ENCODE data around the gene BAK1. TPM values are rescaled to one million over a fixed set of nuclear protein-coding genes. Genes with fewer than 3 reads are reported as not detected.

BAK1 gene
- total RNA-seq, 1 donor from 2014 or later: 19.2 TPM

GRCh38 chr6:33620158-33620855 is 40.2 kb upstream of the BAK1 start:
- TF ChIP-seq CTCF (IDR thresholded peaks at IDR 0.05): no peak
- TF ChIP-seq POLR2AphosphoS5 (IDR thresholded peaks at IDR 0.05; ENCODE audit: insufficient read depth in 1 of 2, low read depth in 1 of 2): peak in 1 of 2 donors; percentile 76
- TF ChIP-seq POLR2A (IDR thresholded peaks at IDR 0.05): peak in 1 of 2 donors; percentile 7
- DNase-seq (ENCODE audit: extremely low spot score in 2 of 2): no peak

DNA sequence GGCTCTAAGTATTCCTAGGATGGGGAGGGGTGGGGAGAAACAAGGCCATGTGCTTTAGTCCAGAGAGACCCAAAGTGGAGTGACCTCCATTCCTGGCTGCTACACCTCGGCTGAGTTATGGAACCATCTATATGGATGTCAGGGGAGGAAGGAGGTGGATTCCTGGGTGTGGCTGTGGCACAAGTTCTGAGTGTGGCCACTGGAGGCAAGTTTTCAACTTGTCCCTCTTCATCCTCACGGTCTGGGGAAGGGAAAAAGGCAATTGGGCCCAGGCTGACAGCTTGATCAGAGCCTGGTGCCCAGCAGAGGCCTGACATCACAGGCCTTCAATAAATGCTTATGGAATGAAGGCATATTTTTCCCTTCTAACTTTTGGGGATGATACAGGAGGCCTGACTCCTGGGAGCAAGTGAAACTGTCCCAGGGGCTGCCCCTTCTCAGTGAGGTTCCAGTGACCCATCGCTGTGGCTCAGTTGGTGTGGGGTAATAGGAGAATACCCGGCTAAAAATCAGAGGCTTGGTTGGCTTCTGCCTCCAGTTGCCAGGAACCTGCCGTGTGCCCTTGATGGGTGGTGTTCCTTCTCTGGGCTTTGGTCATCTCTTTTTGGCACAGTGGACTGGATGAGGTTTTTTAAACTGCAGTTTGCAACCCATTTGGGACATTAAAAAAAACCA is 39.2 kb upstream of the BAK1 start:
- intact Hi-C loops (cut with DNase I): no loop called here
- no peaks in the 10 kb centered on the region for H3K9me3 ChIP-seq
- no peak for TF ChIP-seq CTCF (IDR thresholded peaks at IDR 0.05)
- no peak for TF ChIP-seq POLR2A (IDR thresholded peaks at IDR 0.05)
- no peak for TF ChIP-seq POLR2AphosphoS5 (IDR thresholded peaks at IDR 0.05; ENCODE audit: insufficient read depth in 1 of 2, low read depth in 1 of 2)
- H3K4me1 ChIP-seq: peaks cover 44% of the 10 kb centered on the region
- H3K27ac ChIP-seq: peak overlapping the region; percentile 92
- H3K27me3 ChIP-seq: no peaks in the 10 kb centered on the region
- no peak for DNase-seq (ENCODE audit: extremely low spot score in 2 of 2)
- H3K4me3 ChIP-seq: no peak overlapping the region
- no peaks in the 10 kb centered on the region for H3K36me3 ChIP-seq

More at GRCh38 chr6:33620158-33620855, 40.2 kb upstream of the BAK1 start:
- Histone ChIP-seq H3K27ac (peak overlapping the region; percentile 92), H3K9me3 (no peaks in the 10 kb centered on the region), H3K27me3 (no peaks in the 10 kb centered on the region), H3K4me1 (peaks cover 52% of the 10 kb centered on the region), H3K36me3 (no peaks in the 10 kb centered on the region), H3K4me3 (peak overlapping the region; percentile 57 to 90)
- intact Hi-C loops (cut with DNase I): loop anchor here (5.0 kb wide), 1 partner anchor 33 kb away; no protein-coding TSS in a partner anchor

GRCh38 chr6:33616913-33617312 is 36.8 kb upstream of the BAK1 start:
- TF ChIP-seq POLR2AphosphoS5 (IDR thresholded peaks at IDR 0.05; ENCODE audit: insufficient read depth in 1 of 2, low read depth in 1 of 2) (no peak), POLR2A (IDR thresholded peaks at IDR 0.05) (no peak), CTCF (IDR thresholded peaks at IDR 0.05) (no peak)

DNA sequence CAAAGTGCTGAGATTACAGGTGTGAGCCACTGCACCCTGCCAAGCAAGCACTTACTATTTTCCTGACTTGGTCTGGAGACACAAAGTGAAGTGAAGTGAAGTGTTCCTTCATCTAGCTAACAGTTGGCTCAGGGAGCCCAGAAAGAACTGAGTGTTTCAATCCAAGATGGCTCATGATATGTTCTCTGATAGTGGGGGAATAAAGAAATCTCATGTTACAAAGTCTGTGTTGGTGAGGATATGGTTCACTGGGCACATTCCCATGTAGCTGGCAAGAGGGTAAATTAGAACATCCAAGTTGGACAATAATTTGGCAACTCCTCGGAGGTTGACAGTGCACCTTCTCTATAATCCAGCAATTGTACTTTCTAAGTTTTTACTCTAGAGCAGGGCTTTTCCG is 36.0 kb upstream of the BAK1 start:
- intact Hi-C loops (cut with DNase I): no loop called here
- peaks cover 28% of the 10 kb centered on the region for H3K4me1 ChIP-seq
- H3K4me3 ChIP-seq: no peak overlapping the region
- H3K9me3 ChIP-seq: no peaks in the 10 kb centered on the region
- no peaks in the 10 kb centered on the region for H3K27me3 ChIP-seq
- no peaks in the 10 kb centered on the region for H3K36me3 ChIP-seq
- TF ChIP-seq POLR2AphosphoS5 (IDR thresholded peaks at IDR 0.05; ENCODE audit: insufficient read depth in 1 of 2, low read depth in 1 of 2): no peak
- no peak for TF ChIP-seq CTCF (IDR thresholded peaks at IDR 0.05)
- no peak for TF ChIP-seq POLR2A (IDR thresholded peaks at IDR 0.05)
- H3K27ac ChIP-seq: no peak overlapping the region
- no peak for DNase-seq (ENCODE audit: extremely low spot score in 2 of 2)

More at GRCh38 chr6:33616913-33617312, 36.8 kb upstream of the BAK1 start:
- intact Hi-C loops (cut with DNase I): no loop called here
- no peak overlapping the region for H3K27ac ChIP-seq
- no peak overlapping the region for H3K4me3 ChIP-seq
- DNase-seq (ENCODE audit: extremely low spot score in 2 of 2): no peak
- H3K36me3 ChIP-seq: no peaks in the 10 kb centered on the region
- no peaks in the 10 kb centered on the region for H3K9me3 ChIP-seq
- peaks cover 28% of the 10 kb centered on the region for H3K4me1 ChIP-seq
- no peaks in the 10 kb centered on the region for H3K27me3 ChIP-seq

DNA sequence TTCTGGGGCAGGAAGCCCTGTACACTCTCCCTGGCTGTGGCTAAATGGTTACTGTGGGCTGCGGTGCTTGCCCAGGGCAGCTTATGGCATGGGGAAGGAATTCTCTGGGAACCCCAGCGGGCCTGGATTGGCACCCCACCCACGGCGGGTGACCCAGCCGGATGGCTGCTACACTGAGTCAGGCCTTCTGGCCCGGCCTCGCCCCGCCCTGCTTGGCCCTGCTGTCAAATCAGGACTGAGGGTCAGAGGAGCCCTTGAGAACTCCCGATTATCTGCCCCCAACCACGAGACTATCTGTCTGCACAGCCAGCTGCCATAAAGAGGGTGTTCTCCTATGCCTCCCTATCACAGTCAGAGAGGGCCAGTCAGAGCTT is 33.7 kb upstream of the BAK1 start:
- H3K36me3 ChIP-seq: no peaks in the 10 kb centered on the region
- no peaks in the 10 kb centered on the region for H3K9me3 ChIP-seq
- peaks cover 36% of the 10 kb centered on the region for H3K4me1 ChIP-seq
- DNase-seq (ENCODE audit: extremely low spot score in 2 of 2): no peak
- intact Hi-C loops (cut with DNase I): no loop called here
- H3K4me3 ChIP-seq: no peak overlapping the region
- H3K27ac ChIP-seq: peak overlapping the region; percentile 27
- no peak for TF ChIP-seq POLR2A (IDR thresholded peaks at IDR 0.05)
- TF ChIP-seq CTCF (IDR thresholded peaks at IDR 0.05): no peak
- H3K27me3 ChIP-seq: no peaks in the 10 kb centered on the region
